GM10266 (cell line): ENCODE results near the gene INCENP.

Experiments used
- DNase-seq: peaks from one replicate; pipeline ENCODE4 v3.0.0; 2012; ENCODE audit errors: extremely low spot score
- CTCF ChIP-seq: IDR thresholded peaks from 2 replicates; pipeline ENCODE4 v1.5.1; 2012; ENCODE audit warnings: mild to moderate bottlenecking, low read depth; ENCODE audit not compliant: control insufficient read depth, insufficient read depth; ENCODE audit errors: missing control alignments

The INCENP gene

GRCh38 chr11:62146476-62147200, 22.8 kb downstream of the INCENP start:
- TF ChIP-seq CTCF: no peak
- no peak for DNase-seq

GRCh38 chr11:62147545-62147944, 23.7 kb downstream of the INCENP start:
- no peak for TF ChIP-seq CTCF
- no peak for DNase-seq

- DNase-seq: no peak
- no peak for TF ChIP-seq CTCF
Observed at GRCh38 chr11:62148271-62148980, 24.6 kb downstream of the INCENP start.

- no peak for DNase-seq
- no peak for TF ChIP-seq CTCF
Observed at GRCh38 chr11:62149986-62150886, 26.4 kb downstream of the INCENP start.

GRCh38 chr11:62150887-62151736, 27.3 kb downstream of the INCENP start:
- no peak for TF ChIP-seq CTCF
- no peak for DNase-seq

GRCh38 chr11:62151737-62152102, 27.9 kb downstream of the INCENP start:
- no peak for DNase-seq
- no peak for TF ChIP-seq CTCF
